Esophagus squamous epithelium (tissue), 4 donors: ENCODE results near the gene ATF4.

Experiments used
- POLR2A ChIP-seq, 4 donors: fragments of 450-650 bp; IDR thresholded peaks; one replicate each; pipeline ENCODE4 v1.6.1; 2017; ENCODE audit warnings: antibody characterized with exemption in 4 of 4, mild to moderate bottlenecking in 4 of 4, moderate library complexity in 3 of 4
- TF ChIP-seq, protein P1 (sequence below), 6 experiments: fragments of 450-650 bp in 4 of 6; fragments of 200-600 bp in 2 of 6; sonication (generic) in 2 of 6; IDR thresholded peaks; one replicate each; pipeline ENCODE4 v1.5.1; 2016 to 2019; ENCODE audit warnings: antibody characterized with exemption in 6 of 6, mild to moderate bottlenecking in 4 of 6, moderate library complexity in 4 of 6

DNA sequence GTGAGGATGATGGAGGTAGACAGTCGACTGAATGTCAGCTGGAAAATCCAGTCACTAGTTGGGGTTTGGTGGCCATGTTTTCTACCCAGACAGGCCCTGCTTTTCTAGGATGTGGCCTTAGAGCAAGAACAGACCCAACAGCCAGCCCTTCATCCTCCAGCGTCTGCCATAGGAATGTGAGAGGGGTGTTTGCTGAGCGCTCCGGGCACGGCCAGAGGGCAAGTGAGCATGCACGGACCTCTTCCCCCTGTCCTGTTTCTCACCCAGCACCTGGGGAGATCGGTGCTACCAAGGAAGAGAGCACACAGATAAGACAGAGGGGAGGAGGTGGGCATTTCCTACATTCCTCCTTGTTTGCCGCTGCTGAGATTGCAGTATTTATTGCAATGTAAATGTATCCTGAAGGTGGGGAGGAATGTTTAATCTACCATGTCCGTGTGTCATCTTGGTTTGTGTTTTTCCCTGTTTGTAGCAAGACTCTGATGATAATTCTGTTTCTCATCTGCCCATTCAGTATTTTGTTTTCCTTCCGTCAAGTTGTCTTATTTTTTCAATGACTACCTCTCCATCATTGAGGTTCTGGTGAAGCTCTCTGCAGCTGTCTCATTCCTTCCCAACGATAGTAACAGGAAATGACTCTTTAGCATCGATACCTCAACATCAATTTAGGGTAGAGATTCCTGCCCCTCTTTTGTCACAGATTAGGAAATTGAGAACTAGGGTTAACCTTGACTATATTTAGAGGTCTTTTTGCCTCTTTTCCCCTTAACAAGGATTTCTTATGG, 4.9 kb upstream of the ATF4 start:
- TF ChIP-seq, protein P1, sequence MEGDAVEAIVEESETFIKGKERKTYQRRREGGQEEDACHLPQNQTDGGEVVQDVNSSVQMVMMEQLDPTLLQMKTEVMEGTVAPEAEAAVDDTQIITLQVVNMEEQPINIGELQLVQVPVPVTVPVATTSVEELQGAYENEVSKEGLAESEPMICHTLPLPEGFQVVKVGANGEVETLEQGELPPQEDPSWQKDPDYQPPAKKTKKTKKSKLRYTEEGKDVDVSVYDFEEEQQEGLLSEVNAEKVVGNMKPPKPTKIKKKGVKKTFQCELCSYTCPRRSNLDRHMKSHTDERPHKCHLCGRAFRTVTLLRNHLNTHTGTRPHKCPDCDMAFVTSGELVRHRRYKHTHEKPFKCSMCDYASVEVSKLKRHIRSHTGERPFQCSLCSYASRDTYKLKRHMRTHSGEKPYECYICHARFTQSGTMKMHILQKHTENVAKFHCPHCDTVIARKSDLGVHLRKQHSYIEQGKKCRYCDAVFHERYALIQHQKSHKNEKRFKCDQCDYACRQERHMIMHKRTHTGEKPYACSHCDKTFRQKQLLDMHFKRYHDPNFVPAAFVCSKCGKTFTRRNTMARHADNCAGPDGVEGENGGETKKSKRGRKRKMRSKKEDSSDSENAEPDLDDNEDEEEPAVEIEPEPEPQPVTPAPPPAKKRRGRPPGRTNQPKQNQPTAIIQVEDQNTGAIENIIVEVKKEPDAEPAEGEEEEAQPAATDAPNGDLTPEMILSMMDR (IDR thresholded peaks at IDR 0.05): no peak
- no peak for TF ChIP-seq POLR2A (IDR thresholded peaks at IDR 0.05)
